ENCODE measurements around the gene NOL6. TPM values are rescaled to one million over a fixed set of nuclear protein-coding genes. Genes with fewer than 3 reads are reported as not detected.

The NOL6 gene
- total and polyA plus RNA-seq, 2 of the 13 experiments (the other 11 are each of a cell fraction or from before 2014, with no cell fraction given), result 17.0 to 30.2 TPM

DNA sequence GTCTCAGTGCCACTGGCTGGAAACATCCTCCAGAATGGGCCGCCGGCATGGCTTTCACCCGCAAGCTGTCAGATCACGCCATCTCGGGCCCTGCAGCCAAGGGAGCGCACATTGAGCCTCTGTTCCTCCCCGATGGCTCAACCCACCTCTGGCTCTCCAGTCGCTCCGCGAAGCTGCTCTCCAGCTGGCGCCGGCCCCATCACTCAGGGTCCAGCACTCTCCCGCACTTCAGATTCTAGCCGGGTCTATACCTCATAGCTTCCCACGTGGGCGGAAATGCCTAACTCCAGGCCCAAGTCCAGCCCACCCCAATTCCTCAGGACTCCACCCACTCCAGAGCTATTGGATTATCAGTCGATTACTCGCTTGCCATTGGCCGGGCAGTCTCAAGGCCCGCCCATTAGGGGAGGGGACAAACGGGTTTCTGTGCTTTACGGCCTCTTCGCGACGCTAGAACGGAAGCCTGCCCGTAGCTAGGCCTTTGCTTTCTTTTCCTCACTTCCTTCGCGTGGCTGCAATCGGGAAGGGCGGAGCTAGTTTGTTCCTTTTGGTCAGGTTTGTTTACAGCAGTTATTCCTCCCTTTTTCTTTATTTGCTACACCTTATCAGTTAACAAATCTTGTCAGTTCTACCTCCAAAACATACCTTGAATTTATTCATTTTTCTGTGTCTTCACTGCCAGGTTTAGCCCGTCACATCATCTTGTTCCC, at the start of gene NOL6 (continued):
- TF ChIP-seq, protein P1, sequence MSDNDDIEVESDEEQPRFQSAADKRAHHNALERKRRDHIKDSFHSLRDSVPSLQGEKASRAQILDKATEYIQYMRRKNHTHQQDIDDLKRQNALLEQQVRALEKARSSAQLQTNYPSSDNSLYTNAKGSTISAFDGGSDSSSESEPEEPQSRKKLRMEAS (IDR thresholded peaks at IDR 0.05), result peak; percentile 98
- peak; percentile 46 for TF ChIP-seq KMT2A (CRISPR knock-in tag; IDR thresholded peaks at IDR 0.05)
- TF ChIP-seq TAF1 (CRISPR knock-in tag; IDR thresholded peaks at IDR 0.05), result peak; percentile 70; the same call in 1 of the 2 replicates
- TF ChIP-seq ZNF619 (CRISPR knock-in tag; IDR thresholded peaks at IDR 0.05), result 0 out of 2 replicates have a peak, but pooled peaks have one; percentile 38
- no peak for TF ChIP-seq NCOA1 (CRISPR knock-in tag; IDR thresholded peaks at IDR 0.05)
- TF ChIP-seq ZNF124 (CRISPR knock-in tag; IDR thresholded peaks at IDR 0.05), result 0 out of 2 replicates have a peak, but pooled peaks have one; percentile 57
- peak; percentile 66; the same call in 1 of the 2 replicates for TF ChIP-seq KDM2A (CRISPR knock-in tag; IDR thresholded peaks at IDR 0.05; ENCODE audit: borderline replicate concordance, low read depth)
- TF ChIP-seq, protein P2, sequence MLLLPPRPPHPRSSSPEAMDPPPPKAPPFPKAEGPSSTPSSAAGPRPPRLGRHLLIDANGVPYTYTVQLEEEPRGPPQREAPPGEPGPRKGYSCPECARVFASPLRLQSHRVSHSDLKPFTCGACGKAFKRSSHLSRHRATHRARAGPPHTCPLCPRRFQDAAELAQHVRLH (CRISPR knock-in tag; IDR thresholded peaks at IDR 0.05; ENCODE audit: borderline replicate concordance, low read depth), result peak; percentile 33; the same call in 1 of the 2 replicates
- peak; percentile 70; the same call in 1 of the 2 replicates for TF ChIP-seq ZNF350 (CRISPR knock-in tag; IDR thresholded peaks at IDR 0.05; ENCODE audit: borderline replicate concordance, low read depth)
- TF ChIP-seq SPEN (CRISPR knock-in tag; IDR thresholded peaks at IDR 0.05; ENCODE audit: low read depth), result peak; percentile 94
- peak; percentile 95 for TF ChIP-seq GATAD1 (CRISPR knock-in tag; IDR thresholded peaks at IDR 0.05)
- TF ChIP-seq ZMYM4 (CRISPR knock-in tag; IDR thresholded peaks at IDR 0.05), result peak; percentile 79
- no peak for TF ChIP-seq ZNF720 (CRISPR knock-in tag; IDR thresholded peaks at IDR 0.05)
- peak; percentile 57; the same call in 1 of the 2 replicates for TF ChIP-seq NRL (CRISPR knock-in tag; IDR thresholded peaks at IDR 0.05; ENCODE audit: borderline replicate concordance)
- peak; percentile 72; the same call in 1 of the 2 replicates for TF ChIP-seq ARHGAP35 (CRISPR knock-in tag; IDR thresholded peaks at IDR 0.05; ENCODE audit: borderline replicate concordance)
- TF ChIP-seq, protein P3, sequence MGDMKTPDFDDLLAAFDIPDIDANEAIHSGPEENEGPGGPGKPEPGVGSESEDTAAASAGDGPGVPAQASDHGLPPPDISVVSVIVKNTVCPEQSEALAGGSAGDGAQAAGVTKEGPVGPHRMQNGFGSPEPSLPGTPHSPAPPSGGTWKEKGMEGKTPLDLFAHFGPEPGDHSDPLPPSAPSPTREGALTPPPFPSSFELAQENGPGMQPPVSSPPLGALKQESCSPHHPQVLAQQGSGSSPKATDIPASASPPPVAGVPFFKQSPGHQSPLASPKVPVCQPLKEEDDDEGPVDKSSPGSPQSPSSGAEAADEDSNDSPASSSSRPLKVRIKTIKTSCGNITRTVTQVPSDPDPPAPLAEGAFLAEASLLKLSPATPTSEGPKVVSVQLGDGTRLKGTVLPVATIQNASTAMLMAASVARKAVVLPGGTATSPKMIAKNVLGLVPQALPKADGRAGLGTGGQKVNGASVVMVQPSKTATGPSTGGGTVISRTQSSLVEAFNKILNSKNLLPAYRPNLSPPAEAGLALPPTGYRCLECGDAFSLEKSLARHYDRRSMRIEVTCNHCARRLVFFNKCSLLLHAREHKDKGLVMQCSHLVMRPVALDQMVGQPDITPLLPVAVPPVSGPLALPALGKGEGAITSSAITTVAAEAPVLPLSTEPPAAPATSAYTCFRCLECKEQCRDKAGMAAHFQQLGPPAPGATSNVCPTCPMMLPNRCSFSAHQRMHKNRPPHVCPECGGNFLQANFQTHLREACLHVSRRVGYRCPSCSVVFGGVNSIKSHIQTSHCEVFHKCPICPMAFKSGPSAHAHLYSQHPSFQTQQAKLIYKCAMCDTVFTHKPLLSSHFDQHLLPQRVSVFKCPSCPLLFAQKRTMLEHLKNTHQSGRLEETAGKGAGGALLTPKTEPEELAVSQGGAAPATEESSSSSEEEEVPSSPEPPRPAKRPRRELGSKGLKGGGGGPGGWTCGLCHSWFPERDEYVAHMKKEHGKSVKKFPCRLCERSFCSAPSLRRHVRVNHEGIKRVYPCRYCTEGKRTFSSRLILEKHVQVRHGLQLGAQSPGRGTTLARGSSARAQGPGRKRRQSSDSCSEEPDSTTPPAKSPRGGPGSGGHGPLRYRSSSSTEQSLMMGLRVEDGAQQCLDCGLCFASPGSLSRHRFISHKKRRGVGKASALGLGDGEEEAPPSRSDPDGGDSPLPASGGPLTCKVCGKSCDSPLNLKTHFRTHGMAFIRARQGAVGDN (CRISPR knock-in tag; IDR thresholded peaks at IDR 0.05), result peak; percentile 71
- peak; percentile 67; the same call in 1 of the 2 replicates for TF ChIP-seq SP1 (IDR thresholded peaks at IDR 0.05)
- peak; percentile 98 for TF ChIP-seq SP1 (CRISPR knock-in tag; IDR thresholded peaks at IDR 0.05)
- TF ChIP-seq SRF (IDR thresholded peaks at IDR 0.05; ENCODE audit: low read depth, low read length), result peak; percentile 32; the same call in 1 of the 2 replicates
- peak; percentile 75; the same call in 1 of the 2 replicates for TF ChIP-seq KMT2B (CRISPR knock-in tag; IDR thresholded peaks at IDR 0.05)
- 0 out of 2 replicates have a peak, but pooled peaks have one; percentile 47 for TF ChIP-seq ZNF607 (CRISPR knock-in tag; IDR thresholded peaks at IDR 0.05; ENCODE audit: borderline replicate concordance)
- TF ChIP-seq KLF11 (CRISPR knock-in tag; IDR thresholded peaks at IDR 0.05), result 0 out of 2 replicates have a peak, but pooled peaks have one; percentile 63
- TF ChIP-seq, protein P4, sequence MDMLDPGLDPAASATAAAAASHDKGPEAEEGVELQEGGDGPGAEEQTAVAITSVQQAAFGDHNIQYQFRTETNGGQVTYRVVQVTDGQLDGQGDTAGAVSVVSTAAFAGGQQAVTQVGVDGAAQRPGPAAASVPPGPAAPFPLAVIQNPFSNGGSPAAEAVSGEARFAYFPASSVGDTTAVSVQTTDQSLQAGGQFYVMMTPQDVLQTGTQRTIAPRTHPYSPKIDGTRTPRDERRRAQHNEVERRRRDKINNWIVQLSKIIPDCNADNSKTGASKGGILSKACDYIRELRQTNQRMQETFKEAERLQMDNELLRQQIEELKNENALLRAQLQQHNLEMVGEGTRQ (IDR thresholded peaks at IDR 0.05; ENCODE audit: low read depth, low read length), result peak; percentile 73
- TF ChIP-seq, protein P4 (CRISPR knock-in tag; IDR thresholded peaks at IDR 0.05; ENCODE audit: borderline replicate concordance), result peak; percentile 75; the same call in 1 of the 2 replicates
- TF ChIP-seq MZF1 (CRISPR knock-in tag; IDR thresholded peaks at IDR 0.05; ENCODE audit: borderline replicate concordance), result no peak

Data from HepG2 (cell line).